Panc1 (cell line): ENCODE data around the gene ADAP2.

Source experiments
- CTCF ChIP-seq: fragments of 450-650 bp; IDR thresholded peaks from 2 replicates; pipeline ENCODE4 v1.5.1; 2017; ENCODE audit warnings: mild to moderate bottlenecking
- POLR2AphosphoS5 ChIP-seq: IDR thresholded peaks from 2 replicates; pipeline ENCODE4 v1.6.1; 2012; ENCODE audit warnings: mild to moderate bottlenecking, low read depth, low read length, moderate library complexity
- REST ChIP-seq, 2 experiments: IDR thresholded peaks; 2 replicates each; pipeline ENCODE4 v1.6.1; 2011 to 2012; ENCODE audit warnings: low read depth in 2 of 2, control low read depth in 1 of 2, low read length in 1 of 2, mild to moderate bottlenecking in 1 of 2, moderate library complexity in 1 of 2; ENCODE audit not compliant: insufficient read depth in 1 of 2
- SIN3A ChIP-seq: IDR thresholded peaks from 2 replicates; pipeline ENCODE4 v1.6.1; 2012; ENCODE audit warnings: low read depth, mild to moderate bottlenecking, low read length, moderate library complexity, borderline replicate concordance; ENCODE audit not compliant: insufficient read depth
- TCF7L2 ChIP-seq: IDR thresholded peaks from 2 replicates; pipeline ENCODE4 v1.6.1; 2011; ENCODE audit warnings: mild to moderate bottlenecking, low read depth, low read length, inconsistent platforms

- no peak for TF ChIP-seq CTCF
- TF ChIP-seq TCF7L2 = no peak
- no peak for TF ChIP-seq POLR2AphosphoS5
- no peak for TF ChIP-seq SIN3A
- TF ChIP-seq REST (IDR thresholded peaks at IDR 0.05; ENCODE audit: insufficient read depth in 1 of 2, low read depth in 2 of 2, low read length in 1 of 2) = no peak
Measured at GRCh38 chr17:30969989-30970830, 48.5 kb downstream of the ADAP2 start.
